ENCODE data around the gene ZNRF3.
"Not testable (repeated sequence)": the region's sequence is repeated elsewhere in the genome, so short reads cannot be mapped to it uniquely, and the experiment has no call there.

ZNRF3 gene

DNA sequence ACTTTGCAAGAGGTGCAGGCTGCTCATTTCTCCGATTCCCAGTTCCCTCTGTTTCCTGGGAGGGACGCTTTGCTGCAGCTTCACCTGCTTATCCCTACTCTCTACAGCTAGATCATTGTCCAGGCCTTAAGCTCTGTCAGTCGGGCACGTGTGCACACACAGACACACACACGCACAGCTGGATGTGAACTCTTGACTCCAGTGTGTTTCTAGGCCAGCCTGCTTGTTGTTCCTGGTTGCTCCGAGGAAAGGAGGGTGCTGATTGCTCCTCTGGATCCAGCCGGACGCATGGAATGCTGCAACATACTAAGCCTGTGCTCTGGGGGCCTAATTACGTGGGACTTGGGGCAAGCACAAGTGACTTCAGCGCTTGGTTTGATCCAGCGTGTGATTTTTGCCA is 19.7 kb downstream of the ZNRF3 start:
- no peak for TF ChIP-seq ZFX (IDR thresholded peaks at IDR 0.05; ENCODE audit: borderline replicate concordance)
- no peak for TF ChIP-seq CTCF (IDR thresholded peaks at IDR 0.05)
- H3K27ac ChIP-seq = no peak overlapping the region

GRCh38 chr22:28903729-28904128 is 20.4 kb downstream of the ZNRF3 start:
- TF ChIP-seq CTCF (IDR thresholded peaks at IDR 0.05) = no peak
- TF ChIP-seq ZFX (IDR thresholded peaks at IDR 0.05; ENCODE audit: borderline replicate concordance) = no peak
- H3K27ac ChIP-seq = no peak overlapping the region; the same call in 1 of the 2 replicates

DNA sequence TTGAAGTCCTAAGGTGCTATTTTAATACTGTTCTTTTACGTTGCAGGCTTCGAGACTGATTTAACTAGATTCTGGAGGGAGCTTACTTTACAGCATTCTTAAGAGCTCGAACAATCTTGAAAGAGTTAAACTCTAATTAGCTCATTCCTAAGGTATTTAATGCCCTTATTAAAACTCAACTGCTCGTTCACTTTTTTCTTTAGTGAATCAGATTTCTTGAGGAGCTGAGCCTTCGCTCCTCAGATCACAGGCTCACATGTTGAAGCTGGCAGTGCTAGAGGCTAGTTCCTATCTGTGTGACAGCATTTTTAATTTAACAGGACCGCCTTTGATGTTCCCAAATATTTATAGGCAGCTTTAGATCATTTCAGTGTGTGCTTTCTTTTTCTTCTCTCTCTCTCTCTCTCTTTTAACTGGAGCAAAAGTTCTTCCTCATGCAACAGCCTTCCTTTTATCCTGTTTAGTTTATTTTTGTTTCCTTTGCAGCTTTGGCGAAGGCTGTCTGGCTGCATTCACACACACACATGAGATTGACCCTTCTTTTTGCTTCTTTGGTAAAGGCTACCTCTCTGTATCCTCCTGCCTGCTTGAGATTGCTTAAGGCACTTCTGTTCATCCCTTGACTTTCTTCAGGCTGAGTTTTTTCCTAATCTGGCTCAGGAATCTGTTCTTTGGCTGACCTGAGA is 21.0 kb downstream of the ZNRF3 start:
- TF ChIP-seq CTCF (IDR thresholded peaks at IDR 0.05) = no peak
- TF ChIP-seq ZFX (IDR thresholded peaks at IDR 0.05; ENCODE audit: borderline replicate concordance) = no peak
- no peak overlapping the region; the same call in 1 of the 2 replicates for H3K27ac ChIP-seq

DNA sequence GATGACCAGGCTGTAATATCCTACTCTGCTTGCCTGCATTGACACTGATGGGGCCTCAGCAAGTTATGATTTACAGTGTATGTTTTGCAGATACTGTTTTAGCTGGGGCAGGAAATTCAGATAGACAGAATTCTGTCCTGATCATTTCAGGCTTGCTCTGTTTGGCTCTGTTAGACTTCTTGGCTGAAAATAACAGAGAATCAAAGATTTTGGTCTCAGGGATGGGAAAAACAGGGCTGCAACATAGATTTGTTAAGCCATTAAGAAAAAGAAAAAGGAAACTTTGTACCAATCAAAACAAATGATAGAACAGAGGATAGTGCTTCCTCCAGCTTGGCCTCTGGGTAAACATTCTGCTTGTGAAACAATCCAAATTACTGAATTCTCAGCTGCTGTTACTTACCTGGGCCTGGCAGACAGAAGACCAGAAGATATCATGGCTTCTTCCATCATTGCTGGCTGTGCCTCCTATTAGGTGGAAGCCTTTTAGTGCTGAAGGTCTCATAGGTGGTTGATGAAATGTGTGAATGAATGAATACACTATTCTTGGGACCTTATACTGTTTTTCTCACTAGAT is 22.0 kb downstream of the ZNRF3 start:
- H3K27ac ChIP-seq = no peak overlapping the region

GRCh38 chr22:28906312-28906711 is 22.9 kb downstream of the ZNRF3 start:
- no peak for TF ChIP-seq CTCF (IDR thresholded peaks at IDR 0.05)
- TF ChIP-seq ZFX (IDR thresholded peaks at IDR 0.05; ENCODE audit: borderline replicate concordance) = no peak
- no peak overlapping the region for H3K27ac ChIP-seq

More for the DNA sequence above, 22.0 kb downstream of the ZNRF3 start:
- TF ChIP-seq CTCF (IDR thresholded peaks at IDR 0.05) = no peak
- no peak for TF ChIP-seq ZFX (IDR thresholded peaks at IDR 0.05; ENCODE audit: borderline replicate concordance)

- no peak overlapping the region for H3K27ac ChIP-seq
- no peak for TF ChIP-seq ZFX (IDR thresholded peaks at IDR 0.05; ENCODE audit: borderline replicate concordance)
- no peak for TF ChIP-seq CTCF (IDR thresholded peaks at IDR 0.05)
These were observed 24.1 kb downstream of the ZNRF3 start for GRCh38 chr22:28907311-28908008.

GRCh38 chr22:28908810-28909209 is 25.4 kb downstream of the ZNRF3 start:
- H3K27ac ChIP-seq = not testable (repeated sequence)
